Measurements from ENCODE around the gene HAVCR2.

DNA sequence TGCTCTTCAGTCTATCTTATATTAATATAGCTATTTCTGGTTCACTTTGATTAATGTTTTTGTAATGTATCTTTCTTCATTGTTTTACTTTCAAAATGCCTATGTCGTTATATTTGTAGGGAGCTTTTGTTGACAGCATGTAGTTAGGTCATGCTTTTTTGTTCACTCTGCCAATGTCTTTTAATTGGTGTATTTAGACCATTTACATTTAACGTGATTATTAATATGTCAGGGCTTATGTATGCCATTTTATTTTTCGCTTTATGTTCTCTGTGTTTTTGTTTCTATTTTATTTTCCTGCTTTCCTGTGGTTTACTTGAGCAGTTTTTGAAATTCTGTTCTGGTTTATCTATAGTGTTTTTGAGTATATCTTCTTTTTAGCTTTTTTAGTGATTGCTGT lies 46.5 kb upstream of the HAVCR2 start:
- TF ChIP-seq, protein P1, sequence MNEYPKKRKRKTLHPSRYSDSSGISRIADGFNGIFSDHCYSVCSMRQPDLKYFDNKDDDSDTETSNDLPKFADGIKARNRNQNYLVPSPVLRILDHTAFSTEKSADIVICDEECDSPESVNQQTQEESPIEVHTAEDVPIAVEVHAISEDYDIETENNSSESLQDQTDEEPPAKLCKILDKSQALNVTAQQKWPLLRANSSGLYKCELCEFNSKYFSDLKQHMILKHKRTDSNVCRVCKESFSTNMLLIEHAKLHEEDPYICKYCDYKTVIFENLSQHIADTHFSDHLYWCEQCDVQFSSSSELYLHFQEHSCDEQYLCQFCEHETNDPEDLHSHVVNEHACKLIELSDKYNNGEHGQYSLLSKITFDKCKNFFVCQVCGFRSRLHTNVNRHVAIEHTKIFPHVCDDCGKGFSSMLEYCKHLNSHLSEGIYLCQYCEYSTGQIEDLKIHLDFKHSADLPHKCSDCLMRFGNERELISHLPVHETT (CRISPR knock-in tag; conservative IDR thresholded peaks at IDR 0.05): no peak
- TF ChIP-seq, protein P2, sequence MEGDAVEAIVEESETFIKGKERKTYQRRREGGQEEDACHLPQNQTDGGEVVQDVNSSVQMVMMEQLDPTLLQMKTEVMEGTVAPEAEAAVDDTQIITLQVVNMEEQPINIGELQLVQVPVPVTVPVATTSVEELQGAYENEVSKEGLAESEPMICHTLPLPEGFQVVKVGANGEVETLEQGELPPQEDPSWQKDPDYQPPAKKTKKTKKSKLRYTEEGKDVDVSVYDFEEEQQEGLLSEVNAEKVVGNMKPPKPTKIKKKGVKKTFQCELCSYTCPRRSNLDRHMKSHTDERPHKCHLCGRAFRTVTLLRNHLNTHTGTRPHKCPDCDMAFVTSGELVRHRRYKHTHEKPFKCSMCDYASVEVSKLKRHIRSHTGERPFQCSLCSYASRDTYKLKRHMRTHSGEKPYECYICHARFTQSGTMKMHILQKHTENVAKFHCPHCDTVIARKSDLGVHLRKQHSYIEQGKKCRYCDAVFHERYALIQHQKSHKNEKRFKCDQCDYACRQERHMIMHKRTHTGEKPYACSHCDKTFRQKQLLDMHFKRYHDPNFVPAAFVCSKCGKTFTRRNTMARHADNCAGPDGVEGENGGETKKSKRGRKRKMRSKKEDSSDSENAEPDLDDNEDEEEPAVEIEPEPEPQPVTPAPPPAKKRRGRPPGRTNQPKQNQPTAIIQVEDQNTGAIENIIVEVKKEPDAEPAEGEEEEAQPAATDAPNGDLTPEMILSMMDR (CRISPR knock-in tag; IDR thresholded peaks at IDR 0.05): no peak
- no peak for TF ChIP-seq ZNF713 (CRISPR knock-in tag; IDR thresholded peaks at IDR 0.05)
- TF ChIP-seq ZNF501 (CRISPR knock-in tag; IDR thresholded peaks at IDR 0.05): no peak
- TF ChIP-seq, protein P3, sequence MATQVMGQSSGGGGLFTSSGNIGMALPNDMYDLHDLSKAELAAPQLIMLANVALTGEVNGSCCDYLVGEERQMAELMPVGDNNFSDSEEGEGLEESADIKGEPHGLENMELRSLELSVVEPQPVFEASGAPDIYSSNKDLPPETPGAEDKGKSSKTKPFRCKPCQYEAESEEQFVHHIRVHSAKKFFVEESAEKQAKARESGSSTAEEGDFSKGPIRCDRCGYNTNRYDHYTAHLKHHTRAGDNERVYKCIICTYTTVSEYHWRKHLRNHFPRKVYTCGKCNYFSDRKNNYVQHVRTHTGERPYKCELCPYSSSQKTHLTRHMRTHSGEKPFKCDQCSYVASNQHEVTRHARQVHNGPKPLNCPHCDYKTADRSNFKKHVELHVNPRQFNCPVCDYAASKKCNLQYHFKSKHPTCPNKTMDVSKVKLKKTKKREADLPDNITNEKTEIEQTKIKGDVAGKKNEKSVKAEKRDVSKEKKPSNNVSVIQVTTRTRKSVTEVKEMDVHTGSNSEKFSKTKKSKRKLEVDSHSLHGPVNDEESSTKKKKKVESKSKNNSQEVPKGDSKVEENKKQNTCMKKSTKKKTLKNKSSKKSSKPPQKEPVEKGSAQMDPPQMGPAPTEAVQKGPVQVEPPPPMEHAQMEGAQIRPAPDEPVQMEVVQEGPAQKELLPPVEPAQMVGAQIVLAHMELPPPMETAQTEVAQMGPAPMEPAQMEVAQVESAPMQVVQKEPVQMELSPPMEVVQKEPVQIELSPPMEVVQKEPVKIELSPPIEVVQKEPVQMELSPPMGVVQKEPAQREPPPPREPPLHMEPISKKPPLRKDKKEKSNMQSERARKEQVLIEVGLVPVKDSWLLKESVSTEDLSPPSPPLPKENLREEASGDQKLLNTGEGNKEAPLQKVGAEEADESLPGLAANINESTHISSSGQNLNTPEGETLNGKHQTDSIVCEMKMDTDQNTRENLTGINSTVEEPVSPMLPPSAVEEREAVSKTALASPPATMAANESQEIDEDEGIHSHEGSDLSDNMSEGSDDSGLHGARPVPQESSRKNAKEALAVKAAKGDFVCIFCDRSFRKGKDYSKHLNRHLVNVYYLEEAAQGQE (IDR thresholded peaks at IDR 0.05; ENCODE audit: borderline replicate concordance in 1 of 2, low read depth in 1 of 2, low read length in 2 of 2): no peak
- no peak for TF ChIP-seq MAFK (conservative IDR thresholded peaks at IDR 0.05 in 1 of 2, IDR thresholded peaks at IDR 0.05 in 1 of 2; ENCODE audit: low read length in 2 of 2)
- TF ChIP-seq, protein P4, sequence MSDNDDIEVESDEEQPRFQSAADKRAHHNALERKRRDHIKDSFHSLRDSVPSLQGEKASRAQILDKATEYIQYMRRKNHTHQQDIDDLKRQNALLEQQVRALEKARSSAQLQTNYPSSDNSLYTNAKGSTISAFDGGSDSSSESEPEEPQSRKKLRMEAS (IDR thresholded peaks at IDR 0.05): no peak
- TF ChIP-seq NR2C2 (CRISPR knock-in tag; IDR thresholded peaks at IDR 0.05; ENCODE audit: borderline replicate concordance): no peak
- TF ChIP-seq, protein P5, sequence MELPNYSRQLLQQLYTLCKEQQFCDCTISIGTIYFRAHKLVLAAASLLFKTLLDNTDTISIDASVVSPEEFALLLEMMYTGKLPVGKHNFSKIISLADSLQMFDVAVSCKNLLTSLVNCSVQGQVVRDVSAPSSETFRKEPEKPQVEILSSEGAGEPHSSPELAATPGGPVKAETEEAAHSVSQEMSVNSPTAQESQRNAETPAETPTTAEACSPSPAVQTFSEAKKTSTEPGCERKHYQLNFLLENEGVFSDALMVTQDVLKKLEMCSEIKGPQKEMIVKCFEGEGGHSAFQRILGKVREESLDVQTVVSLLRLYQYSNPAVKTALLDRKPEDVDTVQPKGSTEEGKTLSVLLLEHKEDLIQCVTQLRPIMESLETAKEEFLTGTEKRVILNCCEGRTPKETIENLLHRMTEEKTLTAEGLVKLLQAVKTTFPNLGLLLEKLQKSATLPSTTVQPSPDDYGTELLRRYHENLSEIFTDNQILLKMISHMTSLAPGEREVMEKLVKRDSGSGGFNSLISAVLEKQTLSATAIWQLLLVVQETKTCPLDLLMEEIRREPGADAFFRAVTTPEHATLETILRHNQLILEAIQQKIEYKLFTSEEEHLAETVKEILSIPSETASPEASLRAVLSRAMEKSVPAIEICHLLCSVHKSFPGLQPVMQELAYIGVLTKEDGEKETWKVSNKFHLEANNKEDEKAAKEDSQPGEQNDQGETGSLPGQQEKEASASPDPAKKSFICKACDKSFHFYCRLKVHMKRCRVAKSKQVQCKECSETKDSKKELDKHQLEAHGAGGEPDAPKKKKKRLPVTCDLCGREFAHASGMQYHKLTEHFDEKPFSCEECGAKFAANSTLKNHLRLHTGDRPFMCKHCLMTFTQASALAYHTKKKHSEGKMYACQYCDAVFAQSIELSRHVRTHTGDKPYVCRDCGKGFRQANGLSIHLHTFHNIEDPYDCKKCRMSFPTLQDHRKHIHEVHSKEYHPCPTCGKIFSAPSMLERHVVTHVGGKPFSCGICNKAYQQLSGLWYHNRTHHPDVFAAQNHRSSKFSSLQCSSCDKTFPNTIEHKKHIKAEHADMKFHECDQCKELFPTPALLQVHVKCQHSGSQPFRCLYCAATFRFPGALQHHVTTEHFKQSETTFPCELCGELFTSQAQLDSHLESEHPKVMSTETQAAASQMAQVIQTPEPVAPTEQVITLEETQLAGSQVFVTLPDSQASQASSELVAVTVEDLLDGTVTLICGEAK (IDR thresholded peaks at IDR 0.05): no peak
- TF ChIP-seq, protein P5 (CRISPR knock-in tag; IDR thresholded peaks at IDR 0.05): no peak

All from HepG2 (cell line).